HCT116 (cell line): Measurements from ENCODE around the gene TCP10L. TPM values are rescaled to one million over a fixed set of nuclear protein-coding genes. Genes with fewer than 3 reads are reported as not detected.

Source experiments
- ATAC-seq: fragments of 200-7000 bp; cut with Tn5 transposase; 2 replicates; pipeline ENCODE4 v1.9.1; 2020; ENCODE audit warnings: mild to moderate bottlenecking, moderate library complexity
- BruUV-seq: library from RNA; stranded (reverse); fragments of 400-500 nt; replicated peaks from 2 replicates; lab custom pipeline; 2021; lab: Mats Ljungman, UMichigan
- CTCF ChIA-PET: fragments of 300-600 bp; sonication (Branson Sonifier 250); formaldehyde crosslinking; loops from one replicate; lab custom pipeline; 2021; ENCODE audit warnings: antibody characterized with exemption; lab: Charles Lee
- POLR2A ChIA-PET: fragments of 300-600, 350-600 bp; sonication (Branson Sonifier 250); formaldehyde crosslinking; loops from one replicate; lab custom pipeline; 2021; ENCODE audit warnings: antibody characterized with exemption; lab: Charles Lee
- RAD21 ChIA-PET, 2 experiments: fragments of 300-600 bp; sonication (Branson Sonifier 250); formaldehyde crosslinking; loops; one replicate each; lab custom pipeline; 2023; ENCODE audit warnings: low total read pairs in 2 of 2; ENCODE audit not compliant: uncharacterized antibody in 2 of 2, unreplicated experiment in 2 of 2, low non-redundant PET in 1 of 2; lab: Charles Lee
- DNase-seq: peaks from one replicate; pipeline ENCODE4 v3.0.0-alpha.2; 2010; ENCODE audit warnings: low read depth, low spot score
- H2AFZ ChIP-seq: fragments of 200-600 bp; shearing (Covaris generic), sonication (generic); 2 replicates; pipeline ENCODE4 v1.6.1; 2017; ENCODE audit warnings: low read depth, mixed run types, mixed read lengths, antibody characterized with exemption, low read length; ENCODE audit not compliant: poor library complexity, severe bottlenecking
- H3K27ac ChIP-seq: 2 replicates; pipeline ENCODE4 v1.5.1; 2012; ENCODE audit warnings: low read depth, low read length
- H3K27me3 ChIP-seq: fragments of 200-600 bp; sonication (generic); 2 replicates; pipeline ENCODE4 v1.6.1; 2016; ENCODE audit warnings: mixed run types, low read length, mixed read lengths; ENCODE audit not compliant: insufficient read depth
- H3K36me3 ChIP-seq, 2 experiments: fragments of 200-500 bp in 1 of 2; fragments of 200-600 bp in 1 of 2; sonication (Bioruptor generic) in 1 of 2; sonication (generic) in 1 of 2; 2 replicates each; pipeline versions ENCODE4 v1.5.1 to v1.6.1; 2014 to 2016; ENCODE audit warnings: low read length in 2 of 2, inconsistent platforms in 1 of 2, mixed read lengths in 1 of 2, mixed run types in 1 of 2; ENCODE audit not compliant: insufficient read depth in 2 of 2, control insufficient read depth in 1 of 2
- H3K4me1 ChIP-seq, 2 experiments: fragments of 200-600 bp in 1 of 2; sonication (generic) in 1 of 2; 2 replicates each; pipeline versions ENCODE4 v1.5.1 to v1.6.1; 2012 to 2017; ENCODE audit warnings: low read length in 2 of 2, inconsistent platforms in 1 of 2, mild to moderate bottlenecking in 1 of 2, mixed read lengths in 1 of 2, mixed run types in 1 of 2, moderate library complexity in 1 of 2; ENCODE audit not compliant: insufficient read depth in 2 of 2, control insufficient read depth in 1 of 2
- H3K4me2 ChIP-seq: fragments of 200-600 bp; sonication (generic); 2 replicates; pipeline ENCODE4 v1.6.1; 2017; ENCODE audit warnings: mixed run types, low read length, mixed read lengths
- H3K4me3 ChIP-seq, 2 experiments: fragments of 200-600 bp in 1 of 2; sonication (generic) in 1 of 2; replicated peaks in 1 of 2; 2 replicates each; pipeline ENCODE4 v1.5.1; 2011 to 2016; ENCODE audit warnings: low read length in 2 of 2, control low read depth in 1 of 2, low read depth in 1 of 2, mild to moderate bottlenecking in 1 of 2, mixed read lengths in 1 of 2, mixed run types in 1 of 2
- H3K79me2 ChIP-seq: fragments of 200-600 bp; sonication (generic); 2 replicates; pipeline ENCODE4 v1.6.1; 2017; ENCODE audit warnings: mild to moderate bottlenecking, mixed run types, low read length, moderate library complexity, mixed read lengths; ENCODE audit not compliant: insufficient read depth
- H3K9ac ChIP-seq: fragments of 200-600 bp; sonication (generic); 2 replicates; pipeline ENCODE4 v1.6.1; 2016; ENCODE audit warnings: low read length, mixed read lengths
- H3K9me2 ChIP-seq: fragments of 200-600 bp; sonication (generic), shearing (Covaris generic); 2 replicates; pipeline ENCODE4 v1.6.1; 2017; ENCODE audit warnings: mixed run types, mild to moderate bottlenecking, moderate library complexity; ENCODE audit not compliant: insufficient read depth
- H3K9me3 ChIP-seq, 2 experiments: fragments of 200-500 bp in 1 of 2; fragments of 200-600 bp in 1 of 2; sonication (Bioruptor generic) in 1 of 2; sonication (generic) in 1 of 2; 2 replicates each; pipeline ENCODE4 v1.6.1; 2014 to 2017; ENCODE audit warnings: low read length in 2 of 2, mixed read lengths in 2 of 2, inconsistent platforms in 1 of 2, low read depth in 1 of 2, mild to moderate bottlenecking in 1 of 2, mixed run types in 1 of 2, moderate library complexity in 1 of 2; ENCODE audit not compliant: control insufficient read depth in 1 of 2, insufficient read depth in 1 of 2
- H4K20me1 ChIP-seq: fragments of 200-600 bp; sonication (generic), shearing (Covaris generic); 2 replicates; pipeline ENCODE4 v1.6.1; 2017; ENCODE audit warnings: mixed run types, mild to moderate bottlenecking, moderate library complexity; ENCODE audit not compliant: insufficient read depth
- ATF3 ChIP-seq: IDR thresholded peaks from 2 replicates; pipeline ENCODE4 v1.6.1; 2012
- CEBPB ChIP-seq: IDR thresholded peaks from 2 replicates; pipeline ENCODE4 v1.6.1; 2012; ENCODE audit warnings: low read depth
- CTCF ChIP-seq, 3 experiments: fragments of 200-600 bp in 1 of 3; sonication (generic) in 1 of 3; IDR thresholded peaks in 2 of 3; conservative IDR thresholded peaks in 1 of 3; 2 replicates each; pipeline ENCODE4 v1.5.1; 2012 to 2017; ENCODE audit warnings: low read depth in 2 of 3, low read length in 2 of 3, antibody characterized with exemption in 1 of 3, borderline replicate concordance in 1 of 3, control low read depth in 1 of 3, mild to moderate bottlenecking in 1 of 3, mixed read lengths in 1 of 3, mixed run types in 1 of 3, moderate library complexity in 1 of 3; ENCODE audit not compliant: insufficient read depth in 1 of 3
- EGR1 ChIP-seq: IDR thresholded peaks from 2 replicates; pipeline ENCODE4 v1.6.1; 2012; ENCODE audit warnings: low read depth
- MAX ChIP-seq: IDR thresholded peaks from 2 replicates; pipeline ENCODE4 v1.6.1; 2012
- POLR2AphosphoS5 ChIP-seq: IDR thresholded peaks from 2 replicates; pipeline ENCODE4 v1.6.1; 2011; ENCODE audit warnings: mild to moderate bottlenecking, low read depth, low read length, moderate library complexity
- RAD21 ChIP-seq: IDR thresholded peaks from 2 replicates; pipeline ENCODE4 v1.6.1; 2012; ENCODE audit warnings: low read depth, mild to moderate bottlenecking
- REST ChIP-seq: IDR thresholded peaks from 2 replicates; pipeline ENCODE4 v1.6.1; 2012; ENCODE audit warnings: low read depth
- SIN3A ChIP-seq: IDR thresholded peaks from 2 replicates; pipeline ENCODE4 v1.6.1; 2012; ENCODE audit warnings: low read depth
- SP1 ChIP-seq: IDR thresholded peaks from 2 replicates; pipeline ENCODE4 v1.6.1; 2012; ENCODE audit warnings: low read depth
- SRF ChIP-seq: IDR thresholded peaks from 2 replicates; pipeline ENCODE4 v1.6.1; 2012; ENCODE audit warnings: low read depth
- intact Hi-C: fragments of 100-400 bp; cut with micrococcal nuclease; formaldehyde crosslinking; loops from 2 replicates; pipeline ENCODE4 v1.10.0; 2022
- total RNA-seq: library from RNA; stranded (reverse); gene quantifications from one replicate; pipeline ENCODE4 v1.2.1, GENCODE V29; 2021; ENCODE audit not compliant: unreplicated experiment

The TCP10L gene
- total RNA-seq, 1 experiment from 2014 or later: 0.07 TPM

- ChIA-PET RAD21 (no interaction called here), CTCF (no interaction called here), POLR2A (no interaction called here)
- H4K20me1 ChIP-seq: no peaks in the 10 kb centered on the region
- H3K9me2 ChIP-seq: no peaks in the 10 kb centered on the region
- no peak overlapping the region for H3K4me3 ChIP-seq
- ATAC-seq: no peak
- no peak overlapping the region for H3K9ac ChIP-seq
- no peak overlapping the region for H3K4me2 ChIP-seq
- no peaks in the 10 kb centered on the region for H3K79me2 ChIP-seq
- H3K27me3 ChIP-seq: no peaks in the 10 kb centered on the region
- H3K27ac ChIP-seq: no peak overlapping the region
- no peak overlapping the region for H2AFZ ChIP-seq
- no peak for TF ChIP-seq SRF
- no peak for TF ChIP-seq POLR2AphosphoS5
- TF ChIP-seq CEBPB: no peak
- no peak for TF ChIP-seq RAD21
- no peak for TF ChIP-seq EGR1
- no peak for TF ChIP-seq SIN3A
- TF ChIP-seq, all 23 proteins: peak for 0
- Histone ChIP-seq H3K4me1 (no peaks in the 10 kb centered on the region), H3K9me3 (no peaks in the 10 kb centered on the region), H3K36me3 (no peaks in the 10 kb centered on the region)
- BruUV-seq: no TSS peak
- intact Hi-C loops: no loop called here
- no peak for DNase-seq
Measured at GRCh38 chr21:32584472-32584871, 851 bp downstream of the TCP10L start.

GRCh38 chr21:32581732-32582131, 3.6 kb downstream of the TCP10L start:
- DNase-seq (no peak), ATAC-seq (no peak)
- H3K36me3 ChIP-seq: no peaks in the 10 kb centered on the region
- no peak overlapping the region for H3K4me2 ChIP-seq
- TF ChIP-seq POLR2AphosphoS5 (no peak), CTCF (IDR thresholded peaks at IDR 0.05 in 2 of 3, conservative IDR thresholded peaks at IDR 0.05 in 1 of 3; ENCODE audit: borderline replicate concordance in 1 of 3, insufficient read depth in 1 of 3, low read depth in 2 of 3, low read length in 2 of 3) (no peak), ATF3 (no peak), MAX (no peak), SP1 (no peak), REST (no peak)
- no TSS peak for BruUV-seq
- no peaks in the 10 kb centered on the region for H3K79me2 ChIP-seq
- no peaks in the 10 kb centered on the region for H3K9me3 ChIP-seq
- no peaks in the 10 kb centered on the region for H3K9me2 ChIP-seq
- no peak overlapping the region for H2AFZ ChIP-seq
- peaks cover 0 to 4% of the 10 kb centered on the region in 2 experiments; a peak in 1 of 4 replicates for H3K4me1 ChIP-seq
- intact Hi-C loops: no loop called here
- peaks cover 11% of the 10 kb centered on the region; the same call in 1 of the 2 replicates for H3K27me3 ChIP-seq
- no peak overlapping the region for H3K4me3 ChIP-seq
- ChIA-PET CTCF (no interaction called here), RAD21 (no interaction called here), POLR2A (no interaction called here)
- H3K27ac ChIP-seq: no peak overlapping the region
- no peaks in the 10 kb centered on the region for H4K20me1 ChIP-seq
- no peak overlapping the region for H3K9ac ChIP-seq
